Testis (tissue), 2 donors: Measurements from ENCODE around the gene CCR1.

Experiments
- CTCF ChIP-seq, 3 experiments: fragments of 450-650 bp in 2 of 3; fragments of 200-600 bp in 1 of 3; sonication (generic) in 1 of 3; IDR thresholded peaks; one replicate each; pipeline ENCODE4 v1.5.1; 2016 to 2019; ENCODE audit warnings: antibody characterized with exemption in 3 of 3, mild to moderate bottlenecking in 2 of 3, moderate library complexity in 1 of 3
- POLR2A ChIP-seq: fragments of 450-650 bp; IDR thresholded peaks from one replicate; pipeline ENCODE4 v1.6.1; 2017; ENCODE audit warnings: antibody characterized with exemption, mild to moderate bottlenecking, moderate library complexity

DNA sequence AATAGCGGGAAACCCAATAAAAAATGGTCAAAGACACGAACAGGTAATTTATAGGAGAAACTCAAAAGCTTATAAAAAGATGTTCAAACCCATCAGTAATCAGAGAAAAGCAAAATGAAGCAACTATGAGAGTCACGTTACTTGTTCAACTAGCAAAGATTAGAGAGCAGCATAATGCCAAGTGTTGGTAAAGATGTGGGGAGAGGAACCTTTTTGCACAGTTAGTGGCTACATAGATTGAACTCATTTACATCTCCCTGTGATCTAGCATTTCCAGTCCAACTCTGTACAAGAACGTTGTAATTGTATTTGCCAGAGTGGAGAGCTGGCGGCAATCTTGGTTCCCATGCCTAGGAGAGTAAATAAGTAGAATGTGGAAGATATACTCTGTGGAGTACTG, 15.2 kb downstream of the CCR1 start:
- TF ChIP-seq CTCF (IDR thresholded peaks at IDR 0.05) = no peak
- no peak for TF ChIP-seq POLR2A
